ENCODE data around the gene PTCH1. TPM values are rescaled to one million over a fixed set of nuclear protein-coding genes. Genes with fewer than 3 reads are reported as not detected.
A peak's percentile ranks its signal among the peaks of the same experiment; 100 is the strongest.

Gene PTCH1
- polyA plus RNA-seq, 3 donors, result not detected

- H3K36me3 Mint-ChIP-seq, result no peaks in the 10 kb centered on the region
- Histone ChIP-seq H3K4me1 (ENCODE audit: control insufficient read depth in 1 of 2, insufficient read depth in 2 of 2, low read length in 2 of 2) (no peaks in the 10 kb centered on the region), H3K36me3 (replicated peaks in 1 of 2; ENCODE audit: control insufficient read depth in 1 of 2, insufficient read depth in 2 of 2, low read length in 2 of 2) (no peaks in the 10 kb centered on the region), H3K9ac (ENCODE audit: insufficient read depth, low read length, poor library complexity, severe bottlenecking) (no peak overlapping the region), H3K4me2 (replicated peaks; ENCODE audit: extremely low read depth, low read length, poor library complexity, severe bottlenecking) (no peak overlapping the region), H3K9me3 (replicated peaks in 1 of 2; ENCODE audit: control insufficient read depth in 1 of 2, insufficient read depth in 1 of 2, low read length in 2 of 2) (no peaks in the 10 kb centered on the region), H3K27me3 (ENCODE audit: control insufficient read depth in 2 of 2, insufficient read depth in 2 of 2, low read length in 2 of 2) (peaks cover 2 to 14% of the 10 kb centered on the region in 2 donors), H4K20me1 (ENCODE audit: insufficient read depth, low read length) (no peaks in the 10 kb centered on the region), H3K79me2 (ENCODE audit: insufficient read depth, low read length) (no peaks in the 10 kb centered on the region), H3K4me3 (replicated peaks in 1 of 3; ENCODE audit: low read depth in 2 of 3, low read length in 3 of 3) (no peak overlapping the region), H3K27ac (ENCODE audit: low read depth in 1 of 2, low read length in 2 of 2) (no peak overlapping the region), H2AFZ (ENCODE audit: insufficient read depth, low read depth, low read length, poor library complexity, severe bottlenecking) (no peak overlapping the region)
- H3K27me3 Mint-ChIP-seq (ENCODE audit: low read depth in 3 of 3), result peaks cover 25 to 34% (median 28%) of the 10 kb centered on the region in 3 donors
- H3K9me3 Mint-ChIP-seq, result peaks cover 0 to 2% (median 0%) of the 10 kb centered on the region in 7 donors
- peak overlapping the region in 1 of 2 donors; percentile 49 for H3K4me3 Mint-ChIP-seq
- WGBS (ENCODE audit: insufficient coverage), result 90% methylated on average over 2 of the region's 2 CpGs
- H3K27ac Mint-ChIP-seq, result no peak overlapping the region
- H3K4me1 Mint-ChIP-seq, result no peaks in the 10 kb centered on the region
- no peak for DNase-seq
- intact Hi-C loops (cut with micrococcal nuclease), result no loop called here
- TF ChIP-seq CTCF (IDR thresholded peaks at IDR 0.05), result no peak
Measured at GRCh38 chr9:95481000-95481399, 35.8 kb downstream of the PTCH1 start.

DNA sequence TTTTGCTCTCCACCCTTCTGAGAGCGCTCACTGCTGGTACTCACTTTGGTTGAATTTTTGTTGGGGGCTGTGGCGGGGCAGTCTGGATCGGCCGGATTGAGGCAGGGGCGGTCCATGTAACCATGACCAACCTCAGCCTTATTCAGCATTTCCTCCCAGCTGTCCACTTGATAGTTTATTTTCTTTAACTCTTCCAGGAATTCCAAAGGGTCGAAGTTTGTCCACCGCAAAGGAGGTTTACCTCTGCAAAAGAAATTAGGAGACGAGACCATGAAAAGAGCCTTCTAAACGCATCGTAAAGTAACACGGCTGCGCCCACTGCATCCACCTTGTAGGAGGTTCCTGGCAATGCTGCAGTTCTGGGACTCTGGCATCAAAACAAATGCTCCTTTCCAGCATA, 36.4 kb downstream of the PTCH1 start:
- no peaks in the 10 kb centered on the region for H3K36me3 Mint-ChIP-seq

More for the DNA sequence above, 36.4 kb downstream of the PTCH1 start:
- H3K9me3 ChIP-seq (replicated peaks in 1 of 2; ENCODE audit: control insufficient read depth in 1 of 2, insufficient read depth in 1 of 2, low read length in 2 of 2), result no peaks in the 10 kb centered on the region
- intact Hi-C loops (cut with micrococcal nuclease), result no loop called here
- no peak for TF ChIP-seq CTCF (IDR thresholded peaks at IDR 0.05)
- H3K79me2 ChIP-seq (ENCODE audit: insufficient read depth, low read length), result no peaks in the 10 kb centered on the region
- H2AFZ ChIP-seq (ENCODE audit: insufficient read depth, low read depth, low read length, poor library complexity, severe bottlenecking), result no peak overlapping the region
- DNase-seq, result no peak
- Mint-ChIP-seq H3K27me3 (ENCODE audit: low read depth in 3 of 3) (peaks cover 25 to 38% (median 28%) of the 10 kb centered on the region in 3 donors), H3K4me3 (no peak overlapping the region), H3K9me3 (peaks cover 0 to 2% (median 0%) of the 10 kb centered on the region in 7 donors), H3K27ac (no peak overlapping the region), H3K4me1 (no peaks in the 10 kb centered on the region)
- H3K4me2 ChIP-seq (replicated peaks; ENCODE audit: extremely low read depth, low read length, poor library complexity, severe bottlenecking), result no peak overlapping the region
- no peak overlapping the region for H3K9ac ChIP-seq (ENCODE audit: insufficient read depth, low read length, poor library complexity, severe bottlenecking)
- peaks cover 2 to 14% of the 10 kb centered on the region in 2 donors for H3K27me3 ChIP-seq (ENCODE audit: control insufficient read depth in 2 of 2, insufficient read depth in 2 of 2, low read length in 2 of 2)
- no peak overlapping the region for H3K27ac ChIP-seq (ENCODE audit: low read depth in 1 of 2, low read length in 2 of 2)
- no peak overlapping the region for H3K4me3 ChIP-seq (replicated peaks in 1 of 3; ENCODE audit: low read depth in 2 of 3, low read length in 3 of 3)
- H3K36me3 ChIP-seq (replicated peaks in 1 of 2; ENCODE audit: control insufficient read depth in 1 of 2, insufficient read depth in 2 of 2, low read length in 2 of 2), result no peaks in the 10 kb centered on the region
- WGBS (ENCODE audit: insufficient coverage), result 95% methylated on average over 8 of the region's 12 CpGs
- H4K20me1 ChIP-seq (ENCODE audit: insufficient read depth, low read length), result no peaks in the 10 kb centered on the region
- no peaks in the 10 kb centered on the region for H3K4me1 ChIP-seq (ENCODE audit: control insufficient read depth in 1 of 2, insufficient read depth in 2 of 2, low read length in 2 of 2)

Data from CD14-positive monocyte (primary cell).